ENCODE measurements around the gene SLC44A3.

SLC44A3 gene

DNA sequence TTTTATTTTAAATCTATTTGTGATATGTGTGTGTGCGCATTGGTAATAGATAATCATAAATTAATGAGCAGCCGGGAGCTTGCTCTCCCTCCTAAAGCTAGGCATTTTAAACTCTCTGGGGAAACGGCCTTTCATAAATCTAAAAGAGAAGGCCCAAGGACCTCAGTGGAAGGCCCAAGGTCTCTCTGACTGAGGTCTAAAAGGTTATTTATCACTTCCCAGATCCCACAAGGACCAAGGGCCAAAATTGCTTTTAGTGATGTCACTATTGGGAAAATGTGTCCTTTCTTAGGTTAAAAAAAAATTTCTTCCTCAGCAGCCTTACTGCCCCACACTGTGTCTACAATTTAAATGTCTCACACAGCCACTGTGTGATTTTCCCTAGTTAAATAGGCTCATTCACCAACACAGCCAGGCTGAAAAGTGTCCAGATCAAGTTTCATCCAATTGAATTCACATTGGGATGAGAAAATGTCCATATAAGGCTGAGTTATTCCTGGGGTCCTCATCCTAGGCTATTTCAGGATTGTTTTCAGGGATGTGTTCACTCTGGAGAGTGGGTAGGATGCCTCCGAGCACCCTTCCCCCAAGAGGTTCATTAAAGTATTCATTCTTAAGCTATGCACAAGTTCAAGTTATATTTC is 46.1 kb downstream of the SLC44A3 start:
- TF ChIP-seq CREB1 (IDR thresholded peaks at IDR 0.05; ENCODE audit: low read depth): no peak
- TF ChIP-seq YY1 (IDR thresholded peaks at IDR 0.05; ENCODE audit: low read depth): no peak
- TF ChIP-seq EP300 (IDR thresholded peaks at IDR 0.05; ENCODE audit: borderline replicate concordance): no peak
- TF ChIP-seq, protein P1, sequence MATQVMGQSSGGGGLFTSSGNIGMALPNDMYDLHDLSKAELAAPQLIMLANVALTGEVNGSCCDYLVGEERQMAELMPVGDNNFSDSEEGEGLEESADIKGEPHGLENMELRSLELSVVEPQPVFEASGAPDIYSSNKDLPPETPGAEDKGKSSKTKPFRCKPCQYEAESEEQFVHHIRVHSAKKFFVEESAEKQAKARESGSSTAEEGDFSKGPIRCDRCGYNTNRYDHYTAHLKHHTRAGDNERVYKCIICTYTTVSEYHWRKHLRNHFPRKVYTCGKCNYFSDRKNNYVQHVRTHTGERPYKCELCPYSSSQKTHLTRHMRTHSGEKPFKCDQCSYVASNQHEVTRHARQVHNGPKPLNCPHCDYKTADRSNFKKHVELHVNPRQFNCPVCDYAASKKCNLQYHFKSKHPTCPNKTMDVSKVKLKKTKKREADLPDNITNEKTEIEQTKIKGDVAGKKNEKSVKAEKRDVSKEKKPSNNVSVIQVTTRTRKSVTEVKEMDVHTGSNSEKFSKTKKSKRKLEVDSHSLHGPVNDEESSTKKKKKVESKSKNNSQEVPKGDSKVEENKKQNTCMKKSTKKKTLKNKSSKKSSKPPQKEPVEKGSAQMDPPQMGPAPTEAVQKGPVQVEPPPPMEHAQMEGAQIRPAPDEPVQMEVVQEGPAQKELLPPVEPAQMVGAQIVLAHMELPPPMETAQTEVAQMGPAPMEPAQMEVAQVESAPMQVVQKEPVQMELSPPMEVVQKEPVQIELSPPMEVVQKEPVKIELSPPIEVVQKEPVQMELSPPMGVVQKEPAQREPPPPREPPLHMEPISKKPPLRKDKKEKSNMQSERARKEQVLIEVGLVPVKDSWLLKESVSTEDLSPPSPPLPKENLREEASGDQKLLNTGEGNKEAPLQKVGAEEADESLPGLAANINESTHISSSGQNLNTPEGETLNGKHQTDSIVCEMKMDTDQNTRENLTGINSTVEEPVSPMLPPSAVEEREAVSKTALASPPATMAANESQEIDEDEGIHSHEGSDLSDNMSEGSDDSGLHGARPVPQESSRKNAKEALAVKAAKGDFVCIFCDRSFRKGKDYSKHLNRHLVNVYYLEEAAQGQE (IDR thresholded peaks at IDR 0.05; ENCODE audit: low read depth): no peak
- TF ChIP-seq, protein P2, sequence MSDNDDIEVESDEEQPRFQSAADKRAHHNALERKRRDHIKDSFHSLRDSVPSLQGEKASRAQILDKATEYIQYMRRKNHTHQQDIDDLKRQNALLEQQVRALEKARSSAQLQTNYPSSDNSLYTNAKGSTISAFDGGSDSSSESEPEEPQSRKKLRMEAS (IDR thresholded peaks at IDR 0.05): no peak
- no peak for TF ChIP-seq ZBTB7A (IDR thresholded peaks at IDR 0.05; ENCODE audit: low read depth)
- no peak for TF ChIP-seq FOXM1 (IDR thresholded peaks at IDR 0.05; ENCODE audit: borderline replicate concordance, low read depth)
- no peak for TF ChIP-seq USF1 (IDR thresholded peaks at IDR 0.05)
- no peak for TF ChIP-seq RAD21 (IDR thresholded peaks at IDR 0.05; ENCODE audit: low read depth)
- TF ChIP-seq NFIC (IDR thresholded peaks at IDR 0.05): no peak
- TF ChIP-seq TEAD4 (IDR thresholded peaks at IDR 0.05): no peak
- no peak for TF ChIP-seq EGR1 (IDR thresholded peaks at IDR 0.05)
- TF ChIP-seq TAF1 (IDR thresholded peaks at IDR 0.05; ENCODE audit: low read depth): no peak
- no peak for TF ChIP-seq CEBPB (IDR thresholded peaks at IDR 0.05)
- TF ChIP-seq TCF12 (IDR thresholded peaks at IDR 0.05; ENCODE audit: low read depth): no peak

- TF ChIP-seq ZBTB7A (IDR thresholded peaks at IDR 0.05; ENCODE audit: low read depth): no peak
- TF ChIP-seq, protein P1 (IDR thresholded peaks at IDR 0.05; ENCODE audit: low read depth): no peak
- TF ChIP-seq CREB1 (IDR thresholded peaks at IDR 0.05; ENCODE audit: low read depth): no peak
- TF ChIP-seq EGR1 (IDR thresholded peaks at IDR 0.05): no peak
- TF ChIP-seq TEAD4 (IDR thresholded peaks at IDR 0.05): no peak
- TF ChIP-seq EP300 (IDR thresholded peaks at IDR 0.05; ENCODE audit: borderline replicate concordance): no peak
- TF ChIP-seq YY1 (IDR thresholded peaks at IDR 0.05; ENCODE audit: low read depth): no peak
- TF ChIP-seq TCF12 (IDR thresholded peaks at IDR 0.05; ENCODE audit: low read depth): no peak
- TF ChIP-seq, protein P2 (IDR thresholded peaks at IDR 0.05): no peak
- no peak for TF ChIP-seq FOXM1 (IDR thresholded peaks at IDR 0.05; ENCODE audit: borderline replicate concordance, low read depth)
- no peak for TF ChIP-seq USF1 (IDR thresholded peaks at IDR 0.05)
- no peak for TF ChIP-seq CEBPB (IDR thresholded peaks at IDR 0.05)
- TF ChIP-seq TAF1 (IDR thresholded peaks at IDR 0.05; ENCODE audit: low read depth): no peak
- TF ChIP-seq NFIC (IDR thresholded peaks at IDR 0.05): no peak
- no peak for TF ChIP-seq RAD21 (IDR thresholded peaks at IDR 0.05; ENCODE audit: low read depth)
These were observed 50.9 kb downstream of the SLC44A3 start for GRCh38 chr1:94871031-94871430.

DNA sequence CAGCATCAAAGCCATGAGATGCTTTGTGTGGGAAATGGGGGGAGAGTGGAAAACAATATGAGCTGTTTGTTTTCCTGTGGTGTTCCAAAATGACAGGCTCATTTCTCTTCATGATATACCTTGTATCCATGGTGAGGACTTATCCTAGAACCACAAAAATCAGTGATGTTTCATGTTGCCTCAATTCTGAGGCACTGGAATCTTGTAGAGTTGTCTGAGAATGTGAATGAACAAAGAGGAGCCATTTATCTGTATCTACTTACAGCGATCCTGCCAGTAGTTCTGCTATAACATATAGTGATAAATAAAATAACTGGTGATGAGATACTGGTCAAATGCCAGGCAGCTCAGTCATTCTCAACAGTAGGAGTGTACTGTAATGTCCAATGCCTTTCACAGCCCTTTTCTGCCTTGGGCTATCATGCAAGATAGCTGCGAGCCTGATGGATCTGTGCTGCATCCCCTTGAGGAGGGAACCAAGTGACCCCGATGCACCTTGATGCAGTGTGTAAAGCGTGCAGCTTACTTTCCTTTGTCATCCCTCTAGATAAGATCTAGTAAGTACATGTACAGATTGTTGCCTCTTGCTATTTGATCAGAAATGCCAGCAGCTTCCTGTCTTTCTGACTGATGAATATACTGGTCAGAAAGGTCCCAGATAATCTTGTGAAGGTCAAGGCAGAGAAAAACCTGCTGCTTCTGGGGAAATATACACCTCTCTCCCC is 52.8 kb downstream of the SLC44A3 start:
- TF ChIP-seq CREB1 (IDR thresholded peaks at IDR 0.05; ENCODE audit: low read depth) (no peak), EGR1 (IDR thresholded peaks at IDR 0.05) (no peak), CEBPB (IDR thresholded peaks at IDR 0.05) (no peak), ZBTB7A (IDR thresholded peaks at IDR 0.05; ENCODE audit: low read depth) (no peak), USF1 (IDR thresholded peaks at IDR 0.05) (no peak), EP300 (IDR thresholded peaks at IDR 0.05; ENCODE audit: borderline replicate concordance) (no peak), NFIC (IDR thresholded peaks at IDR 0.05) (no peak)
- TF ChIP-seq, protein P2 (IDR thresholded peaks at IDR 0.05): no peak

DNA sequence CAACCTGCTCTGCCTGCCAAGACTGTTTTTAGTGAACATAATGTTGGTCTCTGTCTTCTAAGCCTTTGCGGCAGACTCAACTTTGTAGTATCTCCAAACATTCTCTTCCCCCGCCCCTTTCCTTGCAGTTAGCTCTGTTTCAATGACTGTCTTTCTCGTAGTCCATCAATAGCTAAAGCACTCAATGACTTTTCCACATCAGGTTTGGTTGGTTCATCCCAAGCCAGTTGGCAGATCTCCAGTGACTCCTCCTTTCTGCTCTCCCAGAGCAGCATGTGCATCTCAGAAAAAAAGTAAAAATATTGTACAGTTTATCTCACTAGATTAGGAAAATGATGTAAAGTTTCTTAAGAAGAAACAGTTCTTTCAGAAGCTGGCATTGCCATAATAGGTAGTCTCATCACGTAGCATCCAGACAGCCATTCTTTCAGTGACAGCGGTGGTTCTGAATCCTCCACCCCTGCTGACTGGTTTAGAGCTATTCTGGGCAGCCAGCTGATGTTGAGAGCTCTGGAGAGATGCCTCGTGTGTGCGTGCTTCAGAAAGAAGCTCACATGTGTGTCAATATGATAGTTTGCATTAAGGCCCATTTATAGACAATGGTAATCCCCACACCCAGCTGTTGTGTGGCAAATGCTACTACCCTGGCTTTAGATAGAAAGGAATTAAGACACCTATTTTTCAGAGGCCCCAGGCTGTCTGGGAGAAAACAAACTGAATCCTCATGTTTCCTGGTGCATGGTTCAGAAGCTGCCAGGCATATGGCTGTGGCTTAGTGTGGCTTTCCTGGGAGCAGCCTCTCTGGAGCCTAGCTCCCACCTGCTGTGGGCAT is 53.6 kb downstream of the SLC44A3 start:
- TF ChIP-seq CEBPB (IDR thresholded peaks at IDR 0.05) (no peak), NFIC (IDR thresholded peaks at IDR 0.05) (no peak), YY1 (IDR thresholded peaks at IDR 0.05; ENCODE audit: low read depth) (no peak), FOXM1 (IDR thresholded peaks at IDR 0.05; ENCODE audit: borderline replicate concordance, low read depth) (no peak), CREB1 (IDR thresholded peaks at IDR 0.05; ENCODE audit: low read depth) (no peak), EP300 (IDR thresholded peaks at IDR 0.05; ENCODE audit: borderline replicate concordance) (no peak), ZBTB7A (IDR thresholded peaks at IDR 0.05; ENCODE audit: low read depth) (no peak), TCF12 (IDR thresholded peaks at IDR 0.05; ENCODE audit: low read depth) (no peak), RAD21 (IDR thresholded peaks at IDR 0.05; ENCODE audit: low read depth) (no peak), TEAD4 (IDR thresholded peaks at IDR 0.05) (no peak), TAF1 (IDR thresholded peaks at IDR 0.05; ENCODE audit: low read depth) (no peak), USF1 (IDR thresholded peaks at IDR 0.05) (no peak)
- TF ChIP-seq, protein P2 (IDR thresholded peaks at IDR 0.05): no peak

All from Ishikawa (cell line).